ENCODE measurements around the gene SLC2A4. TPM values are rescaled to one million over a fixed set of nuclear protein-coding genes. Genes with fewer than 3 reads are reported as not detected.
A peak's percentile ranks its signal among the peaks of the same experiment; 100 is the strongest.

The SLC2A4 gene
- total RNA-seq, 1 donor from 2014 or later = 0.30 TPM

GRCh38 chr17:7241783-7242716 lies 39.5 kb upstream of the SLC2A4 start, which contains the start of gene GABARAP:
TSS of gene GABARAP (minus strand) at chr17:7242449. CDS start at chr17:7242330, 119 bp downstream.
- no peak for TF ChIP-seq CTCF (IDR thresholded peaks at IDR 0.05; ENCODE audit: insufficient read depth, low read depth, low read length)
- TF ChIP-seq EZH2 (IDR thresholded peaks at IDR 0.05; ENCODE audit: insufficient read depth, low read length) = no peak
- Mint-ChIP-seq H3K9me3 (ENCODE audit: unreplicated experiment) (no peaks in the 10 kb centered on the region), H3K4me1 (ENCODE audit: low read depth, unreplicated experiment) (peaks cover 14% of the 10 kb centered on the region), H3K27me3 (ENCODE audit: low read depth, unreplicated experiment) (no peaks in the 10 kb centered on the region), H3K4me3 (ENCODE audit: unreplicated experiment) (peak within 1 kb of the TSS; percentile 94), H3K27ac (ENCODE audit: unreplicated experiment) (peak within 1 kb of the TSS; percentile 98), H3K36me3 (ENCODE audit: low read depth, unreplicated experiment) (peaks cover 8% of the 10 kb centered on the region)
- Histone ChIP-seq H3K4me2 (ENCODE audit: low read length) (peak within 1 kb of the TSS; percentile 99), H3K27ac (ENCODE audit: low read depth, low read length) (peak within 1 kb of the TSS; percentile 98), H3K9ac (ENCODE audit: low read length) (peak within 1 kb of the TSS; percentile 99), H3K27me3 (ENCODE audit: insufficient read depth, low read length) (no peaks in the 10 kb centered on the region), H4K20me1 (ENCODE audit: insufficient read depth, low read length) (peaks cover 21% of the 10 kb centered on the region), H3K4me1 (ENCODE audit: insufficient read depth, low read length) (peaks cover 23% of the 10 kb centered on the region), H2AFZ (ENCODE audit: low read depth, low read length) (peak within 1 kb of the TSS; percentile 96), H3K36me3 (ENCODE audit: insufficient read depth, low read length) (peaks cover 28% of the 10 kb centered on the region), H3K9me3 (ENCODE audit: insufficient read depth, low read depth, low read length) (no peaks in the 10 kb centered on the region), H3K79me2 (ENCODE audit: insufficient read depth, low read length) (peaks cover 63% of the 10 kb centered on the region), H3K4me3 (ENCODE audit: insufficient read depth, low read depth, low read length) (peak within 1 kb of the TSS; percentile 92)
- DNase-seq (ENCODE audit: low read depth) = peak; percentile 82
- peak; percentile 76 for FAIRE-seq

GRCh38 chr17:7242717-7243452 lies 38.6 kb upstream of the SLC2A4 start:
- Histone ChIP-seq H3K79me2 (ENCODE audit: insufficient read depth, low read length) (peaks cover 63% of the 10 kb centered on the region), H3K4me3 (ENCODE audit: insufficient read depth, low read depth, low read length) (peak overlapping the region; percentile 92), H3K9me3 (ENCODE audit: insufficient read depth, low read depth, low read length) (no peaks in the 10 kb centered on the region), H3K27ac (ENCODE audit: low read depth, low read length) (peak overlapping the region; percentile 98), H2AFZ (ENCODE audit: low read depth, low read length) (peak overlapping the region; percentile 96), H4K20me1 (ENCODE audit: insufficient read depth, low read length) (peaks cover 16% of the 10 kb centered on the region), H3K9ac (ENCODE audit: low read length) (peak overlapping the region; percentile 99), H3K4me1 (ENCODE audit: insufficient read depth, low read length) (peaks cover 18% of the 10 kb centered on the region), H3K36me3 (ENCODE audit: insufficient read depth, low read length) (peaks cover 26% of the 10 kb centered on the region), H3K4me2 (ENCODE audit: low read length) (peak overlapping the region; percentile 99), H3K27me3 (ENCODE audit: insufficient read depth, low read length) (no peaks in the 10 kb centered on the region)
- DNase-seq (ENCODE audit: low read depth) (peak; percentile 95), FAIRE-seq (peak; percentile 58)
- Mint-ChIP-seq H3K4me3 (ENCODE audit: unreplicated experiment) (peak overlapping the region; percentile 94), H3K4me1 (ENCODE audit: low read depth, unreplicated experiment) (peaks cover 12% of the 10 kb centered on the region), H3K27ac (ENCODE audit: unreplicated experiment) (peak overlapping the region; percentile 98), H3K9me3 (ENCODE audit: unreplicated experiment) (no peaks in the 10 kb centered on the region), H3K27me3 (ENCODE audit: low read depth, unreplicated experiment) (no peaks in the 10 kb centered on the region), H3K36me3 (ENCODE audit: low read depth, unreplicated experiment) (peaks cover 7% of the 10 kb centered on the region)
- no peak for TF ChIP-seq EZH2 (IDR thresholded peaks at IDR 0.05; ENCODE audit: insufficient read depth, low read length)
- no peak for TF ChIP-seq CTCF (IDR thresholded peaks at IDR 0.05; ENCODE audit: insufficient read depth, low read depth, low read length)

Measured in astrocyte (in vitro differentiated cells and primary cell).